HG03558 (cell line): ENCODE data around the gene CORO6.
"Not testable (repeated sequence)": the region's sequence is repeated elsewhere in the genome, so short reads cannot be mapped to it uniquely, and the experiment has no call there.

ENCODE experiments used
- ATAC-seq: cut with Tn5 transposase; IDR thresholded peaks from one replicate; pipeline ENCODE4 v1.9.1; 2021; ENCODE audit warnings: moderate number of reproducible peaks; ENCODE audit not compliant: unreplicated experiment; ENCODE audit errors: extremely low read depth

The CORO6 gene

DNA sequence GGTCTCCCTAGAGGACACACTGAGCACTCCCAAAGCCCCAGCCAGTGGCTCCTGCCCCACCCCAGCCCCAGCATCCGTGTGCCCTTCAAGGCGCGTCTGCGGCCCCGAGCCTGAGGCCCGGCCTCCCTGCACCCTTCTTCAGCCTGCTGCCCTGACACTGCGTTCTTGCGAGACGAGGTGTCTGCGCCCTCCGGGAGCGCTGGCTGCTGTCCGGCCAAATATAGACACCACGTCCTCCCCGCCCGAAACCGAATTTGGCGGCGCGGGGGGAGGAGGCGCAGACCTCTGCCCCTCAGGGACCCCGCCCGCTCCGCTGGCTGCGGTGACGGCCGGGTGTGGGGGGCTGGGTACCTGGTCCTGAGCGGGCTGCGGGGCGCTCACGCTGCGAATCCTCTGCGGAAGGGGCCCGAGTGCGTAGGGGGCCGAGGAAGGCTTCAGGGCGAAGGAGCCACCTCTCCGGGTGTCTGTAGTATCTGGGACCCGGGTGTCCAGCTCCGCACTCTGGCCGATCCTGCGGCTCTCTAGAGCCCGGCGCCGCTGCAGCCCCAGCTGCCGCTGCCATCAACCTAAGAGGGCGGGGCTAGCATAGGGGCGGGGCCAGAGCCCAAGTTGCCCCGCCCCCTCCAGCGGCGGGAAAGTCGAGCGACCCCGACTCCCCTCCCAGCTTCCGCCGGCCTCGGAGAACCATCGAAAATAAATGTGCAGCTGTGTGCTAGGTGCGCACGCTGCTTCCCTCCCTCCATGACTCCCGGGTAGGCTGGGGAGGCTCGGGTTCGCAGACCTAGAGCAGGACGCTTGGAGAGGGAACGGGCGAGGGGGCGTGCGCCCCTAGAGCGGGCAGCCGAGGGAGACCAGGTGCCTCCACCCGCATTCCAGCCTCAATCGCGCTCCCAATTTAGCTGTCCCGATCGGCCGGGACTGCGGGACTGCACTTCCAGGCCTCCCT lies at the start of gene CORO6:
CORO6 (minus strand) TSS at position 576 of the 946 bp plus-strand sequence. CDS start 1,491 bp downstream, outside the sequence.
- ATAC-seq, result no peak

- ATAC-seq, result no peak
Observed at GRCh38 chr17:29671661-29672060, 48.9 kb upstream of the CORO6 start.

- no peak for ATAC-seq
Observed at GRCh38 chr17:29669266-29669665, 46.6 kb upstream of the CORO6 start.

GRCh38 chr17:29667969-29668368 lies 45.3 kb upstream of the CORO6 start:
- ATAC-seq, result no peak

- no peak for ATAC-seq
Observed at GRCh38 chr17:29665481-29665810, 42.7 kb upstream of the CORO6 start.

- no peak for ATAC-seq
Observed at GRCh38 chr17:29664743-29665480, 42.2 kb upstream of the CORO6 start.

DNA sequence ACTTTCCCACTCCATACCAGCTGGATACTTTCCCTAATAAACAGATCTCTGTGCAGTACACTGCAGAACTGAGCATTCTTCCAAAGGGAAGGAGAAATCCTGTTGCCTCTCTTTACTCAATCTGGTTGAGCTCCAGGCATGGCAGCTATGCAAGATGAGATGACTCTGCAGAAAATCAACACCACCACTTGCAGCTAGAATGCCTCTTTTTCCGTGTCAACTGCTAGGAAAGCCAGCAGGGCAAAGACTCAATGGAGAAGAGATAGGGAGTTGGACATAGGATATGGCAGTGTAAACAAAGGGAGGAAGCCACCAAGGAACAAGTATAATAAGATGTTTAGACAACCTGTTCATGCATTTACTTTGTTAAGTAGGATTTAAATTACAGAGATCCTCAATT lies 40.4 kb upstream of the CORO6 start:
- ATAC-seq, result no peak

DNA sequence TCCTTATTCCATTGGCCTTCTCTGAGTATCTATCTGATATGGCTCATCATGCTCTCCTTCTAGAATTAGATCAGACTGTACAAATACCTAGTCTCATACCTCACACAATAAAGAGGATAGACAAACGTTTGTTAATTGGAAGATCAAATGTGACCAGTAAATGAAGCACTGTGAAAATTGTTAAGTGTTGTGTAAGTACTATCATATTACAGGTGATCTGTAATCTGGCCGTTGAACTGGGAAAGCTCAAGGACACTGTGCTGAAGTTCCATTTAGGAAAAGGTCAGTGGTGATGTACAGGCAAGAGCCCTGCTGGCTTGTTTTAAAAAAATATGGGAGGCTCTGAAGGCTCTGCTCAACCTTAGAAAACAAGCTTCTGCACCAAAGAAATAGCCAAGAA lies 38.5 kb upstream of the CORO6 start:
- ATAC-seq, result no peak

DNA sequence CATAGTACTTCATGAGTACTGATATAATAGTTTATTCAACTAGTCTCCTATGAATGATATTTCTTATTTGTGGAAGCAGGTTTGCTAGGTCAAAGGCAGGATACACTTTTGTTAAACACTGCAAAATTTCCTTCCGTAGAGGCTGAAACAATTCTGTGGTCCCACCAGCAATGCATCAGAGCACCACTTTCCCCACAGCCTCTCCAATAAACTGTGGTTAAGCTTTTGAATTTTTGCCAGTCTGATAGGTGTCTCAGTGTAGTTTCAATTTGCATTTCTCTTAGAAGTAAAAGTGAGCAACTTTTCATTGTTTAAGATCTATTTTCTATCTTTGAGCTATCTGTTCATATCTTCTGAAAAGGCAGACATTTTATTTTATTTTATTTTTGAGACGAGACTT lies 36.4 kb upstream of the CORO6 start:
- ATAC-seq, result no peak

GRCh38 chr17:29655323-29655722 lies 32.6 kb upstream of the CORO6 start:
- no peak for ATAC-seq

GRCh38 chr17:29653995-29654714 lies 31.4 kb upstream of the CORO6 start:
- no peak for ATAC-seq

GRCh38 chr17:29652976-29653375 lies 30.3 kb upstream of the CORO6 start:
- no peak for ATAC-seq

- not testable (repeated sequence) for ATAC-seq
Observed at GRCh38 chr17:29651913-29652312, 29.2 kb upstream of the CORO6 start.

DNA sequence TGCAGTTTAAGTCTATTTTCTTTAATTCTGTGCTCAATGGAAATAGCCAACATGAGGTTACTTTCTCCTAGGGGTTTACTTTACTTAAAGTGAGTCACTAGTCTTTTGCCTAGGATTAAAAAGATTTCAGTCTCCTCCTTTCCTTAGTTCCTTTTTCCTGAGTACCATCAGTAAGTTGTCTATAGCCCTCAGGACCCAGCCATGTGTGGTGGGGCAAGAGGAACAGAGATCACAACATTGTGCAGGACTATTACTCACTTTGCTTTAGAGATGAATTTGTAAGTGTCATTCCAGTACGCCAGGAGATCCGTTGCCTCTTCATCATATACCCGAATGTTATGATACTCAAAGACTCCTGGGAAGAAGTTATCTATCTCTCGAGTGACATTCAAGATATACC lies 27.7 kb upstream of the CORO6 start:
- ATAC-seq, result no peak

- ATAC-seq, result no peak
Observed at GRCh38 chr17:29649359-29649758, 26.6 kb upstream of the CORO6 start.

DNA sequence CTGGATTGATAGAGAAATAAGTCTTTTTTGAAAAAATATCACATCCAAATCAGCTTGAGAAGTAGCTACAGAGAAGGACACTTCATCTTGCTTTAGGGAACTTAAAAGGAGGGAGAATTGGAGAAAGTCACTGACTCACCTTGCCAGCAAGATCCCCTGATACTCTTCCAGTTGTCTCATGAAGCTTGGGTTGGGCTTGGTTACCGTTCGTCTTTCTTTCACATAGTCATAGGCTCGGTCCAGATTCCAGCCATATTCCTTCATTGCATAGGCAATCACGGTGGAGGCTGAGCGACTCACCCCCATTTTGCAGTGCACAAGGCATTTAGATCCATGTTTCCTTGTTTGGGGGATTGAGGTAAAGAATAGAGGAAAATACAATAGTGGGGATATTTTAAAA lies 25.3 kb upstream of the CORO6 start:
- no peak for ATAC-seq

- no peak for ATAC-seq
Observed at GRCh38 chr17:29645515-29646051, 22.9 kb upstream of the CORO6 start.

GRCh38 chr17:29643817-29644160 lies 21.1 kb upstream of the CORO6 start:
- ATAC-seq, result no peak

- ATAC-seq, result no peak
Observed at GRCh38 chr17:29642171-29642611, 19.5 kb upstream of the CORO6 start.

DNA sequence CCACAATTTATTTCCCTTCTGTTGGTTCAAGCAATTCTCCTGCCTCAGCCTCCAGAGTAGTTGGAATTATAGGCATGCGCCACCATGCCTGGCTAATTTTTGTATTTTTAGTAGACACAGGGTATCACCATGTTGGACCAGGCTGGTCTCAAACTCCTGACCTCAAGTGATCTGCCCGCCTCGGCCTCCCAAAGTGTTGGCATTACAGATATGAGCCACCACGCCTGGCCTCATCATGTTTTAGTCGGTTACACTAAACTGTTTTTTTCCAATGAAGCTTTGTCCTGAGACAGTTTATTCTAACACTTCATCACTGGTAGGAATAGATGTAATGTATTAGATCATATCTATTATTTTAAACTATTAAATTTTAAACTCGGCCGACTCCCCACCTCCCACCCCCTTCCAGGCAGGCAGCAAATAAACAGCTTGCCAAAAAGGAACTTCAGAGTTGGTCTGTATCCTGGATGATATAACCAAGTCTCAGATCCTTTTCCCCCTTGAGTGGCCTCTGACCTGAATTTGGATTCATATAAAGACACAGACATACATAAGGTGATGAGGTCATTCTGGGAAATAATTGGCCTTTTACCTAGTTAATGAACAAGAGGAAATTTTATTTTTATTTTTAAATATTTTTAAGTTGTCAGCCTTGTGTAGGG lies 18.4 kb upstream of the CORO6 start:
- no peak for ATAC-seq
